Hypothalamus (tissue), 51 donors: ENCODE measurements around the gene CHST9.
A peak's percentile ranks its signal among the peaks of the same experiment; 100 is the strongest.
"Not testable (repeated sequence)": the region's sequence is repeated elsewhere in the genome, so short reads cannot be mapped to it uniquely, and the experiment has no call there.

ENCODE experiments used
- DNase-seq, 51 donors: peaks; one replicate each; lab custom pipeline; 2025; lab: John Stamatoyannopoulos, UW

CHST9 gene

GRCh38 chr18:27175245-27175644 is 9.9 kb downstream of the CHST9 start:
- no peak for DNase-seq

GRCh38 chr18:27171993-27172392 is 13.1 kb downstream of the CHST9 start:
- DNase-seq = no peak

- DNase-seq = no peak
Measured at GRCh38 chr18:27165412-27165811, 19.7 kb downstream of the CHST9 start.

DNA sequence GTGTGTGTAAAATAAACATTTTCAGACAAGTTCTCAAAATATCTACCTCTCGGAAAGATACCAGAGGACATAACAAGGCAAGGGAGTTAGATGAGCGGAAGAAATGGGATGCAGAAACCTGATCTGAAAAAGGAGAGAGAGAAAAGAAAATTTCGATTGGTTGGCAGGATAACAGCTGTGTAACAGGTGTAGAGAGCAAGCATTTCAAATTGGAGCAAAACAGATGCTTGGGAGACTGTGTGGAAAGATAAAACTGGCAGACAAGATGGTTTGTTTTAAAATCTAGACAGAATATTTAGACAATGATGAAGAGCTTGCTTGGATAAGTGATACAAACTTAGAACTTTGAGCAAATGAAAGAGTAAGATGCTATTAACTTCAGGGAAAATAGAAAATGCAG is 20.2 kb downstream of the CHST9 start:
- DNase-seq = no peak

- not testable (repeated sequence) for DNase-seq
Measured at GRCh38 chr18:27163197-27163716, 21.9 kb downstream of the CHST9 start.

GRCh38 chr18:27149240-27149639 is 35.9 kb downstream of the CHST9 start:
- DNase-seq = not testable (repeated sequence)

DNA sequence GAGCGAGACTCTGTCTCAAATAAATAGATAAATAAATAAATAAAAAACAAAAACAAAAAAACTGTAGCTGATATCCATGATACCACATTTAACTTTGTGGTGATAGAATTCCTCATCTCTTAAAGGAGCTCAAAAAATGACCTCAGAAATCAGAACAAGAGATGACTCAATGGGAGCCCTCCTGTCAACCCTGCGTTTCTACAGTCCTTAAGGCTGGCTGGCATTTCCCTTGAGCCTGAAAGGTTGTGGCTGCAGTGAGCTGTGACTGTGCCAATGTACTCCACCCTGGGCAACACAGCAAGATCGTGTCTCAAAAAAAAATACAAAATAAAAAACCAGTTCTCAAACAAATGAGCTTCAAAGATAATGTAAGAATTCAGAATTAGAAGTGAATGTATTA is 40.4 kb downstream of the CHST9 start:
- DNase-seq = no peak

DNA sequence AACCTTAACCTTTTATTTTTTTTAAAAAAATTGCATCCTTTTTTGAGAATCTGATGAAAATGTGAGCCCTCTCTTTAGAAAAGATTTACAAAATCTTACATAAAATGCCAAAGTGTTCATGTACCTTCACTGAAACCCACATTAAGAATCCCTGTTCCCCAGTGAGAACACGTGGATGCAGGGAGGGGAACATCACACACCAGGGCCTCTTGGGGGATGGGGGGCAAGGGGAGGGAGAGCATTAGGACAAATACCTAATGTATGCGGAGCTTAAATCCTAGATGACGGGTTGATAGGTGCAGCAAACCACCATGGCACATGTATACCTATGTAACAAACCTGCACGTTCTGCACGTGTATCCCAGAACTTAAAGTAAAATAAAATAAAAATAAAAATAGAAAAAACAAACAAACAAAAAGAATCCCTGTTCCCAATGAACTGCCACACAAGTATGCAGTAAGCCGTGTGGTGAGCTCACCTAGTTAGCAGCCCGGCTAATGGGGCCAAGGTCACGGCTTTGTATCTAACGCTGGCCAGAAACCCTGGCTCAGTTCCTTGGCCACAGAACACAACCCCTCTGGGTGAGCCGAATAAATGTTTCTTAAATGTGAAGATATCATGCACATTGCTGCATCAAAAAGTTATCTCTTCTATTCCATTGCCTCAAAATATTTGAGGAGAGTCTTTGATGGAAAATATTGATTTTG is 41.4 kb downstream of the CHST9 start:
- peak in 3 of 51 donors; percentile 0 to 4 (median 2) for DNase-seq

GRCh38 chr18:27142891-27143290 is 42.2 kb downstream of the CHST9 start:
- no peak for DNase-seq

DNA sequence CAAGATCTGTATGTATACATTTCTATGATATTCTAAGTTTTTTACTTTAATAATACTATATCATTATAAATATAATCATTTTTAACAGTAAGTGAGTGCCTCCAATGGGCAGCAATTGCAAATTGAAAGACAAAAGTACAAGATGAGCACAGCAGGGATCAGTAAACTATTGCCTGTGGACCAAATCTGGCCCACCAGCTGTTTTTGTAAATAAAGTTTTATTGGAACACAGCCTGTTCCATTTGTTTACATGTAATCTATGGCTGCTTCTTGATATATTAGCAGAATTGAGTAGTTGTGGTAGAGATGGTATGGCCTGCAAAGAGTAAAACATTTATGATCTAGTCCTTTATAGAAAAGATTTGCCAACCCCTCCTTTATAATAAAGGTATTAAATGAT is 43.2 kb downstream of the CHST9 start:
- DNase-seq = no peak

GRCh38 chr18:27138079-27138478 is 47.0 kb downstream of the CHST9 start:
- no peak for DNase-seq

- DNase-seq = no peak
Measured at GRCh38 chr18:27136208-27136535, 48.9 kb downstream of the CHST9 start.

- DNase-seq = no peak
Measured at GRCh38 chr18:27135504-27136207, 49.5 kb downstream of the CHST9 start.

- no peak for DNase-seq
Measured at GRCh38 chr18:27130065-27130630, 55.0 kb downstream of the CHST9 start.

GRCh38 chr18:27124196-27124595 is 60.9 kb downstream of the CHST9 start:
- DNase-seq = no peak

GRCh38 chr18:27121108-27121507 is 64.0 kb downstream of the CHST9 start:
- no peak for DNase-seq

DNA sequence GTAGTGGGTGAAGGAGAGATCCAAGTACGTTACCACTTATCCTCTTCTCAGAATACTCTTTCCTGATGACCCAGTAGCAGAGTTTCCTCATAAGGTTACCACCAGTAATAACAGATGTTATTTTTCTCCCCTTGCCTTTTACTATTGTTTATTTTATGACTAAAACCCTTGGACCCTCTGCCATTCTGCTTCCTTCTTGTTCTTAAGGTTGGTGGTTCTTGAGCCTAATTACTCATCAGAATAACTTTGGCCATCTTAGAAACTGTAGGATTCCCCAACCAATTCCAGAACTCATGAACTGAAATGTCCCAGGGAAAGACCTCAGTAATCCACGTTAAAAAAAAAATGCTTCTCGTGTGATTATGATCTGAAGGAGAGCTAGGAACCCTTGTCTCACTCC is 64.9 kb downstream of the CHST9 start:
- no peak for DNase-seq

DNA sequence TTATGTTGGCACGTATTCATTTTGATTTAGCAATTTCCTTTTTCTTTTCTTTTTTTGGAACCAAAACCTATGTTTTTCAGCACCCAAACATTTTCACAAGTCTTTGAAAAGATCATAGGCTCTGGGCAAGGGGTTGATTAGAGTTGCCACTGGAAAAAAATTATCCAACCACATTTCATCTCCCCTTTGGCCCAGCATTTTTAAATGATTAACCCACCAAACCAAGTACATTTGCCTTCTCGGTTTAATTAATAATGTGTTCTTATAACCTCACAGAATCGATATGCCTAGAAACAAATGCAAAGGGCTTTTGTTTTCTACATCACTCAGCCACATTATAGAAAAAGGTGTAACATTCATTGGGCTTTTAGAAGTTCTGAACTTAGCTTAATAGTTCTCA is 66.1 kb downstream of the CHST9 start:
- DNase-seq = no peak

GRCh38 chr18:27114842-27115241 is 70.3 kb downstream of the CHST9 start:
- no peak for DNase-seq

GRCh38 chr18:27113358-27113757 is 71.8 kb downstream of the CHST9 start:
- no peak for DNase-seq

GRCh38 chr18:27110319-27110718 is 74.8 kb downstream of the CHST9 start:
- DNase-seq = no peak

GRCh38 chr18:27109451-27109850 is 75.7 kb downstream of the CHST9 start:
- no peak for DNase-seq
